H1 (cell line): ENCODE measurements around the gene TEX14. TPM values are rescaled to one million over a fixed set of nuclear protein-coding genes. Genes with fewer than 3 reads are reported as not detected.

ENCODE experiments used
- CTCF ChIA-PET: fragments of 300-600 bp; sonication (Branson Sonifier 250); formaldehyde crosslinking; loops from one replicate; lab custom pipeline; 2021; ENCODE audit not compliant: partially characterized antibody; lab: Charles Lee
- POLR2A ChIA-PET: fragments of 300-600 bp; sonication (Branson Sonifier 250); formaldehyde crosslinking; loops from one replicate; lab custom pipeline; 2021; ENCODE audit warnings: inconsistent platforms; ENCODE audit not compliant: partially characterized antibody; lab: Charles Lee
- DNase-seq, 2 experiments: peaks; one replicate each; pipeline versions ENCODE4 v3.0.0 to v3.0.0-alpha.2; 2010 to 2022; ENCODE audit warnings: low spot score in 2 of 2, low read depth in 1 of 2, mixed read lengths in 1 of 2
- FAIRE-seq: peaks from 2 replicates; lab custom pipeline; 2011; peaks lifted over from hg19 to GRCh38; lab: Jason Lieb, UNC
- H2AFZ ChIP-seq: 2 replicates; pipeline ENCODE4 v1.8.1; 2012; ENCODE audit warnings: low read length, inconsistent platforms
- H2AK5ac ChIP-seq: 2 replicates; pipeline ENCODE4 v1.6.1; 2013; ENCODE audit warnings: low read depth, low read length
- H2BK120ac ChIP-seq: replicated peaks from 2 replicates; pipeline ENCODE3; 2013; ENCODE audit warnings: low read depth, low read length, inconsistent platforms
- H2BK12ac ChIP-seq: 2 replicates; pipeline ENCODE4 v1.6.1; 2013; ENCODE audit warnings: low read depth, low read length
- H2BK15ac ChIP-seq: 2 replicates; pipeline ENCODE4 v1.6.1; 2013; ENCODE audit warnings: low read length
- H2BK20ac ChIP-seq: 2 replicates; pipeline ENCODE4 v1.6.1; 2013; ENCODE audit warnings: low read length
- H2BK5ac ChIP-seq: 2 replicates; pipeline ENCODE4 v1.6.1; 2013; ENCODE audit warnings: low read depth, low read length
- H3K14ac ChIP-seq: 2 replicates; pipeline ENCODE4 v1.6.1; 2013; ENCODE audit warnings: inconsistent platforms; ENCODE audit not compliant: insufficient read length
- H3K18ac ChIP-seq: 2 replicates; pipeline ENCODE4 v1.6.1; 2013; ENCODE audit warnings: low read length; ENCODE audit errors: extremely low read depth
- H3K23ac ChIP-seq: 2 replicates; pipeline ENCODE4 v1.6.1; 2013; ENCODE audit warnings: inconsistent platforms; ENCODE audit not compliant: insufficient read length
- H3K23me2 ChIP-seq: 2 replicates; pipeline ENCODE4 v1.6.1; 2013; ENCODE audit warnings: low read depth, low read length
- H3K27ac ChIP-seq: 2 replicates; pipeline ENCODE4 v1.6.1; 2011; ENCODE audit warnings: low read depth, low read length, inconsistent platforms
- H3K27me3 ChIP-seq, 4 experiments: replicated peaks in 1 of 4; 1 replicate in 1 of 4; 2 replicates in 3 of 4; pipeline versions ENCODE4 v1.6.1 to v1.8.1; 2011 to 2013; ENCODE audit warnings: low read length in 3 of 4, mild to moderate bottlenecking in 3 of 4, inconsistent platforms in 2 of 4, mixed read lengths in 2 of 4, moderate library complexity in 1 of 4; ENCODE audit not compliant: control insufficient read depth in 3 of 4, insufficient read depth in 3 of 4; ENCODE audit errors: extremely low read depth in 1 of 4
- H3K36me3 ChIP-seq, 4 experiments: 2 replicates each; pipeline versions ENCODE4 v1.6.1 to v1.8.1; 2011 to 2013; ENCODE audit warnings: mild to moderate bottlenecking in 4 of 4, low read length in 3 of 4, moderate library complexity in 2 of 4, control low read depth in 1 of 4, inconsistent platforms in 1 of 4; ENCODE audit not compliant: insufficient read depth in 4 of 4, control insufficient read depth in 2 of 4
- H3K4ac ChIP-seq: replicated peaks from 2 replicates; pipeline ENCODE3; 2013; ENCODE audit warnings: low read length, low read depth, mixed read lengths, inconsistent platforms; ENCODE audit not compliant: insufficient read length
- H3K4me1 ChIP-seq, 4 experiments: replicated peaks in 1 of 4; 1 replicate in 1 of 4; 2 replicates in 3 of 4; pipeline versions ENCODE4 v1.6.1 to v1.8.1; 2011 to 2013; ENCODE audit warnings: low read length in 3 of 4, inconsistent platforms in 2 of 4, mixed read lengths in 1 of 4; ENCODE audit not compliant: insufficient read depth in 4 of 4, control insufficient read depth in 3 of 4
- H3K4me2 ChIP-seq, 2 experiments: 2 replicates each; pipeline versions ENCODE4 v1.6.1 to v1.8.1; 2011 to 2013; ENCODE audit warnings: low read depth in 2 of 2, low read length in 2 of 2, control low read depth in 1 of 2, inconsistent platforms in 1 of 2, mild to moderate bottlenecking in 1 of 2; ENCODE audit not compliant: insufficient read depth in 1 of 2
- H3K4me3 ChIP-seq, 4 experiments: fragments of 200-600, 300-600 bp in 1 of 4; sonication (generic), shearing (Covaris generic), sonication (Bioruptor Twin) in 1 of 4; 2 replicates each; pipeline versions ENCODE4 v1.5.1 to v1.8.1; 2011 to 2016; ENCODE audit warnings: low read length in 4 of 4, low read depth in 3 of 4, control low read depth in 2 of 4, inconsistent platforms in 2 of 4, mild to moderate bottlenecking in 2 of 4, mixed read lengths in 1 of 4, moderate library complexity in 1 of 4; ENCODE audit not compliant: insufficient read depth in 2 of 4; ENCODE audit errors: extremely low read depth in 1 of 4
- H3K56ac ChIP-seq: replicated peaks from 2 replicates; pipeline ENCODE3; 2013; ENCODE audit warnings: low read depth, mild to moderate bottlenecking, mixed read lengths, low read length, inconsistent platforms; ENCODE audit not compliant: insufficient read length
- H3K79me1 ChIP-seq: 2 replicates; pipeline ENCODE4 v1.6.1; 2013; ENCODE audit warnings: low read depth, low read length, control low read depth
- H3K79me2 ChIP-seq, 2 experiments: 2 replicates each; pipeline versions ENCODE4 v1.6.1 to v1.8.1; 2012 to 2013; ENCODE audit warnings: low read length in 2 of 2, mild to moderate bottlenecking in 2 of 2, inconsistent platforms in 1 of 2; ENCODE audit not compliant: insufficient read depth in 2 of 2, control insufficient read depth in 1 of 2
- H3K9ac ChIP-seq, 4 experiments: replicated peaks in 1 of 4; 1 replicate in 1 of 4; 2 replicates in 3 of 4; pipeline versions ENCODE4 v1.6.1 to v1.8.1; 2011 to 2013; ENCODE audit warnings: low read depth in 3 of 4, low read length in 3 of 4, control low read depth in 2 of 4, mild to moderate bottlenecking in 2 of 4, moderate library complexity in 2 of 4, inconsistent platforms in 1 of 4; ENCODE audit errors: extremely low read depth in 1 of 4
- H3K9me3 ChIP-seq, 2 experiments: 2 replicates each; pipeline versions ENCODE4 v1.6.1 to v1.8.1; 2012 to 2013; ENCODE audit warnings: mild to moderate bottlenecking in 2 of 2, moderate library complexity in 2 of 2, control low read depth in 1 of 2, inconsistent platforms in 1 of 2, low read depth in 1 of 2, low read length in 1 of 2, mixed read lengths in 1 of 2; ENCODE audit not compliant: insufficient read depth in 2 of 2
- H4K20me1 ChIP-seq, 2 experiments: replicated peaks in 1 of 2; 2 replicates each; pipeline versions ENCODE3 to v1.8.1; 2011 to 2013; ENCODE audit warnings: inconsistent platforms in 2 of 2, low read length in 2 of 2, mild to moderate bottlenecking in 1 of 2; ENCODE audit not compliant: insufficient read depth in 2 of 2, control insufficient read depth in 1 of 2
- H4K5ac ChIP-seq: 2 replicates; pipeline ENCODE4 v1.6.1; 2013; ENCODE audit warnings: low read length, low read depth, mixed read lengths, inconsistent platforms; ENCODE audit not compliant: insufficient read length
- H4K8ac ChIP-seq: 2 replicates; pipeline ENCODE4 v1.8.0; 2013; ENCODE audit warnings: mild to moderate bottlenecking, moderate library complexity, low read length, inconsistent platforms; ENCODE audit not compliant: insufficient read depth; ENCODE audit errors: extremely low read depth
- H4K91ac ChIP-seq: replicated peaks from 2 replicates; pipeline ENCODE3; 2013; ENCODE audit warnings: low read length, mixed read lengths, inconsistent platforms; ENCODE audit not compliant: insufficient read length
- BACH1 ChIP-seq: IDR thresholded peaks from 2 replicates; pipeline ENCODE4 v1.6.1; 2012; ENCODE audit warnings: low read length, improper control_type of control experiment
- CHD1 ChIP-seq: IDR thresholded peaks from 2 replicates; pipeline ENCODE4 v1.6.1; 2012; ENCODE audit warnings: low read depth, low read length, improper control_type of control experiment
- EGR1 ChIP-seq: IDR thresholded peaks from 2 replicates; pipeline ENCODE4 v1.6.1; 2011; ENCODE audit warnings: low read depth, low read length, borderline replicate concordance
- EZH2 ChIP-seq: fragments of 200-600 bp; sonication (generic); IDR thresholded peaks from 2 replicates; pipeline ENCODE4 v1.7.1; 2012; ENCODE audit warnings: low read depth, mild to moderate bottlenecking, moderate library complexity, low read length, inconsistent platforms; ENCODE audit not compliant: severe bottlenecking
- JUND ChIP-seq: IDR thresholded peaks from 2 replicates; pipeline ENCODE4 v1.6.1; 2011; ENCODE audit warnings: mild to moderate bottlenecking, improper control_type of control experiment, low read length
- MAFK ChIP-seq: IDR thresholded peaks from 2 replicates; pipeline ENCODE4 v1.6.1; 2012; ENCODE audit warnings: low read depth, mild to moderate bottlenecking, improper control_type of control experiment, low read length
- POLR2AphosphoS5 ChIP-seq: IDR thresholded peaks from 2 replicates; pipeline ENCODE4 v1.6.1; 2011; ENCODE audit warnings: low read depth, low read length
- POU5F1 ChIP-seq: IDR thresholded peaks from 2 replicates; pipeline ENCODE4 v1.6.1; 2011; ENCODE audit warnings: low read depth, mild to moderate bottlenecking, low read length, moderate library complexity
- RBBP5 ChIP-seq: IDR thresholded peaks from 2 replicates; pipeline ENCODE4 v1.7.1; 2012; ENCODE audit warnings: low read depth, mild to moderate bottlenecking, inconsistent platforms, low read length, moderate library complexity, borderline replicate concordance
- RNF2 ChIP-seq: fragments of 200-900, 300-1000 bp; sonication (generic); IDR thresholded peaks from 2 replicates; pipeline ENCODE4 v1.7.1; 2016; ENCODE audit warnings: borderline replicate concordance, low read depth, mild to moderate bottlenecking, antibody characterized with exemption, low read length; ENCODE audit not compliant: poor library complexity, severe bottlenecking; ENCODE audit errors: missing control alignments
- TAF7 ChIP-seq: optimal IDR thresholded peaks from 2 replicates; pipeline ENCODE3; 2011; ENCODE audit warnings: low read depth, mild to moderate bottlenecking, inconsistent platforms, low read length, moderate library complexity, borderline replicate concordance
- YY1 ChIP-seq: IDR thresholded peaks from 2 replicates; pipeline ENCODE4 v1.6.1; 2011; ENCODE audit warnings: low read depth, mild to moderate bottlenecking, low read length
- ZNF274 ChIP-seq: IDR thresholded peaks from 2 replicates; pipeline ENCODE4 v1.7.0; 2012; ENCODE audit warnings: low read length, borderline replicate concordance; ENCODE audit errors: extremely low read depth
- WGBS, 2 experiments: shearing (Covaris generic) in 1 of 2; methylation state at CpG; one replicate each; pipeline versions ENCODE4 v1.1.6 to v1.1.7; 2013 to 2015; ENCODE audit warnings: low lambda C conversion rate in 2 of 2, mixed read lengths in 2 of 2, inconsistent platforms in 1 of 2, low coverage in 1 of 2, missing lambda C conversion rate in 1 of 2; ENCODE audit not compliant: insufficient replicate concordance in 2 of 2, insufficient coverage in 1 of 2, insufficient read length in 1 of 2; ENCODE audit errors: extremely low coverage in 1 of 2, missing lambda C conversion rate in 1 of 2; 5-methylcytosine and 5-hydroxymethylcytosine counted together
- polyA plus RNA-seq, 7 experiments: library from polyadenylated mRNA; depleted of rRNA in 3 of 7; stranded (reverse) in 5 of 7; unstranded in 2 of 7; fragments of >200 nt in 5 of 7; fragments of 200-250 nt in 2 of 7; gene quantifications; 1 replicate in 5 of 7; 2 replicates in 1 of 7; 4 replicates in 1 of 7; pipeline versions ENCODE4 v1.2.1 to v1.2.3, GENCODE V29; 2011 to 2013; ENCODE audit warnings: missing spikeins in 2 of 7, mixed read lengths in 2 of 7
- total RNA-seq: library from RNA; stranded (reverse); fragmentation: NEBNext Ultra II Directional; extraction: Animal tissue kit (Norgen Biotek cat#: 25700); gene quantifications from 2 replicates; pipeline ENCODE4 v1.2.1, GENCODE V29; 2021
- TF ChIP-seq, protein P1 (sequence below): IDR thresholded peaks from 2 replicates; pipeline ENCODE4 v1.6.1; 2012; ENCODE audit warnings: inconsistent platforms

TEX14 gene
- total and polyA plus RNA-seq, 2 of the 8 experiments (the other 6 are each of a cell fraction or from before 2014, with no cell fraction given): 0.83 to 2.5 TPM

- no peak overlapping the region for H3K4me3 ChIP-seq
- peaks cover 0 to 7% (median 5%) of the 10 kb centered on the region in 4 experiments; a peak in 4 of 7 replicates for H3K4me1 ChIP-seq
- H2BK15ac ChIP-seq: no peak overlapping the region
- H3K56ac ChIP-seq: no peak overlapping the region
- H4K91ac ChIP-seq: no peak overlapping the region
- no peak overlapping the region for H3K14ac ChIP-seq
- ChIA-PET CTCF (interaction anchor here (0.6 to 2.2 kb wide), 9 partner anchors 8 to 447 kb away, joined by 3 to 7 read pairs (median 3); no protein-coding TSS in a partner anchor), POLR2A (interaction anchor here (2.2 kb wide), 1 partner anchor 61 kb away, joined by 11 read pairs; no protein-coding TSS in a partner anchor)
- H3K23me2 ChIP-seq: no peaks in the 10 kb centered on the region
- no peak overlapping the region for H4K5ac ChIP-seq
- no peak overlapping the region for H2BK120ac ChIP-seq
- no peak overlapping the region for H2AK5ac ChIP-seq
- no peaks in the 10 kb centered on the region for H4K20me1 ChIP-seq
- no peak overlapping the region for H3K9ac ChIP-seq
- H2AFZ ChIP-seq: peak overlapping the region; percentile 71; the same call in 1 of the 2 replicates
- no peak overlapping the region for H2BK12ac ChIP-seq
- WGBS, 2 experiments: 88% methylated on average over 4 of the region's 4 CpGs; no CpG with 5 or more reads in 1 of the 2 experiments
- no peak overlapping the region for H2BK20ac ChIP-seq
- no peaks in the 10 kb centered on the region for H3K36me3 ChIP-seq
- H3K4ac ChIP-seq: no peak overlapping the region
- no peaks in the 10 kb centered on the region for H3K27me3 ChIP-seq
- no peak overlapping the region for H3K27ac ChIP-seq
- no peak overlapping the region for H2BK5ac ChIP-seq
- DNase-seq: no peak
- FAIRE-seq: no peak
- H3K79me2 ChIP-seq: no peaks in the 10 kb centered on the region
- no peak overlapping the region for H4K8ac ChIP-seq
- no peak overlapping the region for H3K18ac ChIP-seq
- no peak overlapping the region for H3K23ac ChIP-seq
- H3K79me1 ChIP-seq: no peaks in the 10 kb centered on the region
- no peaks in the 10 kb centered on the region for H3K9me3 ChIP-seq
- no peak overlapping the region for H3K4me2 ChIP-seq
- no peak for TF ChIP-seq RNF2
- no peak for TF ChIP-seq EZH2
- TF ChIP-seq POLR2AphosphoS5: no peak
- no peak for TF ChIP-seq YY1
- TF ChIP-seq, protein P1, sequence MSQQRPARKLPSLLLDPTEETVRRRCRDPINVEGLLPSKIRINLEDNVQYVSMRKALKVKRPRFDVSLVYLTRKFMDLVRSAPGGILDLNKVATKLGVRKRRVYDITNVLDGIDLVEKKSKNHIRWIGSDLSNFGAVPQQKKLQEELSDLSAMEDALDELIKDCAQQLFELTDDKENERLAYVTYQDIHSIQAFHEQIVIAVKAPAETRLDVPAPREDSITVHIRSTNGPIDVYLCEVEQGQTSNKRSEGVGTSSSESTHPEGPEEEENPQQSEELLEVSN: no peak
- TF ChIP-seq JUND: no peak
- no peak for TF ChIP-seq TAF7
- TF ChIP-seq MAFK: no peak
- no peak for TF ChIP-seq BACH1
- TF ChIP-seq ZNF274: no peak
- TF ChIP-seq EGR1: no peak
- TF ChIP-seq RBBP5: no peak
- no peak for TF ChIP-seq POU5F1
- no peak for TF ChIP-seq CHD1
These were observed 121.1 kb downstream of the TEX14 start for GRCh38 chr17:58570758-58571157.
